ENCODE measurements around the gene DNER. TPM values are rescaled to one million over a fixed set of nuclear protein-coding genes. Genes with fewer than 3 reads are reported as not detected.

The DNER gene
- total and polyA plus RNA-seq, 4 donors: 0.01 TPM; not detected in 3

GRCh38 chr2:229403296-229403695 lies 311.1 kb downstream of the DNER start:
- TF ChIP-seq CTCF (IDR thresholded peaks at IDR 0.05; ENCODE audit: low read depth, low read length, missing input control): no peak
- TF ChIP-seq REST (IDR thresholded peaks at IDR 0.05): no peak
- no peak for TF ChIP-seq MAX (IDR thresholded peaks at IDR 0.05)
- TF ChIP-seq RAD21 (IDR thresholded peaks at IDR 0.05): no peak
- TF ChIP-seq RXRA (IDR thresholded peaks at IDR 0.05): no peak
- no peak for TF ChIP-seq TAF1 (conservative IDR thresholded peaks at IDR 0.05)
- no peak for TF ChIP-seq EGR1 (IDR thresholded peaks at IDR 0.05; ENCODE audit: low read depth in 2 of 2)
- no peak for TF ChIP-seq GABPA (IDR thresholded peaks at IDR 0.05 in 1 of 2, conservative IDR thresholded peaks at IDR 0.05 in 1 of 2)
- TF ChIP-seq YY1 (IDR thresholded peaks at IDR 0.05): no peak
- TF ChIP-seq ZBTB33 (IDR thresholded peaks at IDR 0.05): no peak
- TF ChIP-seq JUND (IDR thresholded peaks at IDR 0.05): no peak
- TF ChIP-seq NR2F2 (IDR thresholded peaks at IDR 0.05): no peak
- TF ChIP-seq HNF4G (IDR thresholded peaks at IDR 0.05): no peak
- no peak for TF ChIP-seq FOXA2 (IDR thresholded peaks at IDR 0.05)
- TF ChIP-seq SP1 (IDR thresholded peaks at IDR 0.05): no peak
- no peak for TF ChIP-seq HNF4A (conservative IDR thresholded peaks at IDR 0.05)
- no peak for TF ChIP-seq FOXA1 (IDR thresholded peaks at IDR 0.05)
- no peak for TF ChIP-seq ATF3 (IDR thresholded peaks at IDR 0.05)
- Histone ChIP-seq H3K27me3 (ENCODE audit: control insufficient read depth in 4 of 4, insufficient read depth in 4 of 4, low read length in 3 of 4) (no peaks in the 10 kb centered on the region), H3K4me1 (ENCODE audit: control insufficient read depth in 4 of 4, insufficient read depth in 4 of 4, low read length in 3 of 4) (no peaks in the 10 kb centered on the region), H3K36me3 (ENCODE audit: control insufficient read depth in 4 of 4, insufficient read depth in 3 of 4, low read depth in 1 of 4, low read length in 3 of 4) (no peaks in the 10 kb centered on the region), H3K9me3 (ENCODE audit: control insufficient read depth in 4 of 4, low read length in 3 of 4) (no peaks in the 10 kb centered on the region), H3K27ac (ENCODE audit: low read depth in 1 of 2, low read length in 2 of 2) (no peak overlapping the region), H3K4me3 (ENCODE audit: low read depth in 1 of 3, low read length in 3 of 3) (no peak overlapping the region), H3K9ac (ENCODE audit: low read depth in 1 of 2, low read length in 2 of 2) (no peak overlapping the region)
- DNase-seq (ENCODE audit: low spot score): no peak
- 74% methylated on average over 3 of the region's 3 CpGs for WGBS
